Measurements from ENCODE around the gene FLRT3. TPM values are rescaled to one million over a fixed set of nuclear protein-coding genes. Genes with fewer than 3 reads are reported as not detected.

FLRT3 gene
- total RNA-seq, 1 experiment from 2014 or later, result 2.1 TPM

DNA sequence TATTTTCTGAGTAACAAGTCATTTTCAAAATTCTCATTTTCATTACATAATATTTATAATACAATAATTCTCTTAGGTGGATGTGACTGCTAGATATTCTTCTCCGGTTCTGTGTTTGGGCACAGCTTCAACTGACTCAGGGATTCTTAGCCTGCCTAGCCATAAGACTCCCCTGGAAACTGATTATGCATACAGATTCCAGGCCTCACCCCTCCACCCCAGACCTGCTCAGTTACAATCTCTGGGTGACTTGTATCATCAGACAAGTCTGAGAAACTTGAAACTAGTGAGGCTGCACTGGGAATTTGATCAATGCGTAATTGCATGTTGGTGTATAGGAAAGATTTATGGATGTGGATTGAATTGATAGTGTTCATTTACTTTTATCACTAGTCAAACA is 25.4 kb downstream of the FLRT3 start:
- H4K20me1 ChIP-seq (ENCODE audit: control insufficient read depth, insufficient read depth, insufficient read length), result no peaks in the 10 kb centered on the region
- H2AK5ac ChIP-seq (ENCODE audit: insufficient read length, low read length), result no peak overlapping the region
- H2AFZ ChIP-seq (ENCODE audit: low read length), result no peak overlapping the region
- TF ChIP-seq, protein P1, sequence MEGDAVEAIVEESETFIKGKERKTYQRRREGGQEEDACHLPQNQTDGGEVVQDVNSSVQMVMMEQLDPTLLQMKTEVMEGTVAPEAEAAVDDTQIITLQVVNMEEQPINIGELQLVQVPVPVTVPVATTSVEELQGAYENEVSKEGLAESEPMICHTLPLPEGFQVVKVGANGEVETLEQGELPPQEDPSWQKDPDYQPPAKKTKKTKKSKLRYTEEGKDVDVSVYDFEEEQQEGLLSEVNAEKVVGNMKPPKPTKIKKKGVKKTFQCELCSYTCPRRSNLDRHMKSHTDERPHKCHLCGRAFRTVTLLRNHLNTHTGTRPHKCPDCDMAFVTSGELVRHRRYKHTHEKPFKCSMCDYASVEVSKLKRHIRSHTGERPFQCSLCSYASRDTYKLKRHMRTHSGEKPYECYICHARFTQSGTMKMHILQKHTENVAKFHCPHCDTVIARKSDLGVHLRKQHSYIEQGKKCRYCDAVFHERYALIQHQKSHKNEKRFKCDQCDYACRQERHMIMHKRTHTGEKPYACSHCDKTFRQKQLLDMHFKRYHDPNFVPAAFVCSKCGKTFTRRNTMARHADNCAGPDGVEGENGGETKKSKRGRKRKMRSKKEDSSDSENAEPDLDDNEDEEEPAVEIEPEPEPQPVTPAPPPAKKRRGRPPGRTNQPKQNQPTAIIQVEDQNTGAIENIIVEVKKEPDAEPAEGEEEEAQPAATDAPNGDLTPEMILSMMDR (conservative IDR thresholded peaks at IDR 0.05), result no peak
- no peaks in the 10 kb centered on the region for H3K9me3 Mint-ChIP-seq
- no peak overlapping the region for H2BK12ac ChIP-seq (ENCODE audit: insufficient read length, low read depth, low read length)
- H2BK20ac ChIP-seq (ENCODE audit: low read depth, low read length, poor library complexity, severe bottlenecking), result no peak overlapping the region
- H3K27me3 ChIP-seq (ENCODE audit: insufficient read depth, low read length), result no peaks in the 10 kb centered on the region
- H3K79me1 ChIP-seq (ENCODE audit: insufficient read depth, low read depth, low read length, poor library complexity, severe bottlenecking), result no peaks in the 10 kb centered on the region
- H4K91ac ChIP-seq (ENCODE audit: insufficient read length, low read depth, low read length), result no peak overlapping the region
- H3K79me2 ChIP-seq (ENCODE audit: insufficient read depth, low read length), result no peaks in the 10 kb centered on the region
- H3K4me3 Mint-ChIP-seq, result no peak overlapping the region
- H3K4me1 Mint-ChIP-seq, result peaks cover 6 to 11% of the 10 kb centered on the region in 2 experiments
- no peak overlapping the region for H3K27ac ChIP-seq (ENCODE audit: insufficient read length, low read depth, low read length)
- H3K9me3 ChIP-seq (ENCODE audit: control insufficient read depth, low read depth, low read length), result no peaks in the 10 kb centered on the region
- no peak overlapping the region for H3K4me2 ChIP-seq (ENCODE audit: insufficient read depth, insufficient read length, low read length)
- H3K14ac ChIP-seq (ENCODE audit: insufficient read depth, low read length), result no peak overlapping the region
- H3T11ph ChIP-seq (ENCODE audit: low read length), result no peak overlapping the region
- DNase-seq, result no peak
- WGBS (ENCODE audit: extremely low coverage, insufficient read length, low lambda C conversion rate), result no CpG with 5 or more reads among the region's 2 CpGs
- H3K4me1 ChIP-seq (ENCODE audit: insufficient read depth, low read length), result no peaks in the 10 kb centered on the region
- H3K23ac ChIP-seq (ENCODE audit: insufficient read length, low read depth, low read length), result no peak overlapping the region
- H3K27me3 Mint-ChIP-seq (ENCODE audit: low read depth), result no peaks in the 10 kb centered on the region
- H3K56ac ChIP-seq (ENCODE audit: insufficient read length, low read depth, low read length), result no peak overlapping the region
- no peak overlapping the region for H3K18ac ChIP-seq (ENCODE audit: insufficient read length, low read depth, low read length)
- no peaks in the 10 kb centered on the region for H3K36me3 Mint-ChIP-seq (ENCODE audit: insufficient read depth in 1 of 3, low read depth in 3 of 3)
- H2BK120ac ChIP-seq (ENCODE audit: low read depth, low read length, poor library complexity, severe bottlenecking), result no peak overlapping the region
- no peak overlapping the region for H2BK5ac ChIP-seq (ENCODE audit: insufficient read length, low read length)
- H3K9ac ChIP-seq (ENCODE audit: extremely low read depth, insufficient read length, low read length), result no peak overlapping the region
- H4K8ac ChIP-seq (replicated peaks; ENCODE audit: insufficient read length, low read depth, low read length), result no peak overlapping the region
- H4K5ac ChIP-seq (ENCODE audit: insufficient read length, low read depth, low read length), result no peak overlapping the region
- no peaks in the 10 kb centered on the region for H3K23me2 ChIP-seq (ENCODE audit: insufficient read length, low read depth, low read length, poor library complexity, severe bottlenecking)
- no peak overlapping the region; a peak in 1 of 7 replicates for H3K27ac Mint-ChIP-seq
- no peak overlapping the region for H3K4ac ChIP-seq (ENCODE audit: low read depth, low read length)
- no peak overlapping the region for H2BK15ac ChIP-seq (ENCODE audit: low read depth, low read length)
